ENCODE data around the gene TBC1D9. TPM values are rescaled to one million over a fixed set of nuclear protein-coding genes. Genes with fewer than 3 reads are reported as not detected.

Gene TBC1D9
- total RNA-seq, 1 experiment from 2014 or later = 9.5 TPM

DNA sequence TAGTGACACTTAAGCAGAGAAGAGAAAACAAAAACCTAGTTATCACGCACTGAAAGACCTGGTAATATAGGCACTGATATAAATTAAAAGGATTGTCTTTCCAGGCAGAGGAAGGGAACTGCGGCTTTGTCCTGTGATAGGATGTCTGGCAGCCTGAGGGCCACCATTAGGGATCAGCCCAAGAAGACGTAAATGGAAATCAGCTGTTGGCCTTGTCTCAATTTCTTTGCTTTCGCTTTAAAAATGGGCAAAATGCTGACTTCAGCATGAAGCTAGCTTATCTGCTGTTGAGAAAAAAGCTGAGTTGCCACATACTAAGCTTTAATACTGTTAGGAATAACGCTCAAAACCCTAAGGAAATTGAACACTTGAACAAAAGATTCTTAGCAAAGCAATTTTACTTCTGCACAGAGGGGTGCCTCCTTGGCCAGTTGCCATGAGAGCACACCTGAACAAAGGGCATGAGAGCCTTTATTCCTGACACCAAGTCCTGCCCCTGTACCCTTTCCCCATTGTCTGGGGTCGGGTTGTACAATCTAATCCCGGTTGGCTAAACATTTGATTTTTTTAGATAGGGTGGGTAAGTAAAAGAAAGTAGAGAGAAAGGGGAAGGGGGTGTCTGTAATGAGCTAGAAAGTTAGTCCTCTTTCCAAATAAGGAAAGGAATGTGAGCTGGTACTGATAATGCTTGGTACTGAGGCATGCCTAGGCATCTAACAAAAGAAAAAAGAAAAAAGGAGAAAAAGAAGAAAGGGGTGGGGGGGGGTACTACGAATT is 102.3 kb downstream of the TBC1D9 start:
- BruUV-seq (replicated peaks) = no TSS peak
- Histone ChIP-seq H3K9me2 (ENCODE audit: insufficient read depth) (no peaks in the 10 kb centered on the region), H3K9ac (ENCODE audit: low read length) (no peak overlapping the region), H3K9me3 (ENCODE audit: control insufficient read depth in 1 of 2, insufficient read depth in 1 of 2, low read depth in 1 of 2, low read length in 2 of 2) (no peaks in the 10 kb centered on the region), H4K20me1 (ENCODE audit: insufficient read depth) (no peaks in the 10 kb centered on the region), H2AFZ (ENCODE audit: low read depth, low read length, poor library complexity, severe bottlenecking) (no peak overlapping the region), H3K27ac (ENCODE audit: low read depth, low read length) (no peak overlapping the region), H3K79me2 (ENCODE audit: insufficient read depth, low read length) (no peaks in the 10 kb centered on the region), H3K4me1 (ENCODE audit: control insufficient read depth in 1 of 2, insufficient read depth in 2 of 2, low read length in 2 of 2) (no peaks in the 10 kb centered on the region), H3K4me2 (ENCODE audit: low read length) (no peak overlapping the region), H3K36me3 (ENCODE audit: control insufficient read depth in 1 of 2, insufficient read depth in 2 of 2, low read length in 2 of 2) (no peaks in the 10 kb centered on the region; a peak in 1 of 4 replicates), H3K27me3 (ENCODE audit: insufficient read depth, low read length) (no peaks in the 10 kb centered on the region), H3K4me3 (replicated peaks in 1 of 2; ENCODE audit: low read depth in 1 of 2, low read length in 2 of 2) (no peak overlapping the region)
- CTCF ChIA-PET = no interaction called here
- POLR2A ChIA-PET = no interaction called here
- ATAC-seq (no peak), DNase-seq (ENCODE audit: low read depth, low spot score) (no peak)
- intact Hi-C loops (cut with micrococcal nuclease) = no loop called here
- RAD21 ChIA-PET (ENCODE audit: low non-redundant PET in 1 of 2, low total read pairs in 2 of 2, uncharacterized antibody in 2 of 2, unreplicated experiment in 2 of 2) = no interaction called here
- TF ChIP-seq EGR1 (IDR thresholded peaks at IDR 0.05; ENCODE audit: low read depth) (no peak), SIN3A (IDR thresholded peaks at IDR 0.05; ENCODE audit: low read depth) (no peak), SRF (IDR thresholded peaks at IDR 0.05; ENCODE audit: low read depth) (no peak), JUND (IDR thresholded peaks at IDR 0.05) (no peak), CBX3 (IDR thresholded peaks at IDR 0.05; ENCODE audit: low read depth) (no peak), YY1 (IDR thresholded peaks at IDR 0.05; ENCODE audit: extremely low read depth, insufficient replicate concordance, low read depth, low read length) (no peak), ZNF274 (IDR thresholded peaks at IDR 0.05; ENCODE audit: low read depth, low read length) (no peak), EZH2phosphoT487 (IDR thresholded peaks at IDR 0.05; ENCODE audit: borderline replicate concordance) (no peak), CEBPB (IDR thresholded peaks at IDR 0.05; ENCODE audit: low read depth) (no peak), EZH2 (IDR thresholded peaks at IDR 0.05) (no peak)
- TF ChIP-seq, protein P1, sequence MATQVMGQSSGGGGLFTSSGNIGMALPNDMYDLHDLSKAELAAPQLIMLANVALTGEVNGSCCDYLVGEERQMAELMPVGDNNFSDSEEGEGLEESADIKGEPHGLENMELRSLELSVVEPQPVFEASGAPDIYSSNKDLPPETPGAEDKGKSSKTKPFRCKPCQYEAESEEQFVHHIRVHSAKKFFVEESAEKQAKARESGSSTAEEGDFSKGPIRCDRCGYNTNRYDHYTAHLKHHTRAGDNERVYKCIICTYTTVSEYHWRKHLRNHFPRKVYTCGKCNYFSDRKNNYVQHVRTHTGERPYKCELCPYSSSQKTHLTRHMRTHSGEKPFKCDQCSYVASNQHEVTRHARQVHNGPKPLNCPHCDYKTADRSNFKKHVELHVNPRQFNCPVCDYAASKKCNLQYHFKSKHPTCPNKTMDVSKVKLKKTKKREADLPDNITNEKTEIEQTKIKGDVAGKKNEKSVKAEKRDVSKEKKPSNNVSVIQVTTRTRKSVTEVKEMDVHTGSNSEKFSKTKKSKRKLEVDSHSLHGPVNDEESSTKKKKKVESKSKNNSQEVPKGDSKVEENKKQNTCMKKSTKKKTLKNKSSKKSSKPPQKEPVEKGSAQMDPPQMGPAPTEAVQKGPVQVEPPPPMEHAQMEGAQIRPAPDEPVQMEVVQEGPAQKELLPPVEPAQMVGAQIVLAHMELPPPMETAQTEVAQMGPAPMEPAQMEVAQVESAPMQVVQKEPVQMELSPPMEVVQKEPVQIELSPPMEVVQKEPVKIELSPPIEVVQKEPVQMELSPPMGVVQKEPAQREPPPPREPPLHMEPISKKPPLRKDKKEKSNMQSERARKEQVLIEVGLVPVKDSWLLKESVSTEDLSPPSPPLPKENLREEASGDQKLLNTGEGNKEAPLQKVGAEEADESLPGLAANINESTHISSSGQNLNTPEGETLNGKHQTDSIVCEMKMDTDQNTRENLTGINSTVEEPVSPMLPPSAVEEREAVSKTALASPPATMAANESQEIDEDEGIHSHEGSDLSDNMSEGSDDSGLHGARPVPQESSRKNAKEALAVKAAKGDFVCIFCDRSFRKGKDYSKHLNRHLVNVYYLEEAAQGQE (IDR thresholded peaks at IDR 0.05; ENCODE audit: low read depth) = no peak
